Stimulated activated CD8-positive, alpha-beta memory T cell treated with anti-CD3 and anti-CD28 coated beads, Interleukin-4, amount 100 ng/mL, for 24 hours (primary cell): Measurements from ENCODE around the gene ZNF429.
"Not testable (repeated sequence)": the region's sequence is repeated elsewhere in the genome, so short reads cannot be mapped to it uniquely, and the experiment has no call there.

Experiments
- DNase-seq: peaks from one replicate; pipeline ENCODE4 v3.0.0-alpha.2; 2020; ENCODE audit warnings: low read depth

The ZNF429 gene

DNA sequence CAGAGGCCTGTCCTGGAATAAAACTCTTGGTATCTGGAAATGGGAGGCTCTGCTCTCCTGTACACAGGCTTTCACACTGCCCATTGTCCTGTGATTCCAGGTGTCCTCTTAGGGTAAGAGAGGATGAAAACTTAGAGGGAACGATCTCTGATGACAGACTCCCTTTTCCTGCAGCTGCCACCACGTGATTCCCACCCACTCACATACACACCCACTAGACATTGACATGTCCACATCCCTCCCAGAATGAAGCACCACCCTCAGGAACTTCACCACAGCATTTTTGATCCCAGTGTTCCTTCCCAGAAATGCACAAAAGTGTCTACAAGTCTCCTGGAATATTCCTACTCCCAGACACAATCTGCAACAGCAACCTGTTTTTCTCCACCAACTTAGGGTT is 8.2 kb downstream of the ZNF429 start:
- DNase-seq = no peak

GRCh38 chr19:21519488-21519887 is 14.1 kb downstream of the ZNF429 start:
- DNase-seq = no peak

- no peak for DNase-seq
Observed at GRCh38 chr19:21532904-21533303, 27.5 kb downstream of the ZNF429 start.

- DNase-seq = not testable (repeated sequence)
Observed at GRCh38 chr19:21536741-21537290, 31.4 kb downstream of the ZNF429 start.

DNA sequence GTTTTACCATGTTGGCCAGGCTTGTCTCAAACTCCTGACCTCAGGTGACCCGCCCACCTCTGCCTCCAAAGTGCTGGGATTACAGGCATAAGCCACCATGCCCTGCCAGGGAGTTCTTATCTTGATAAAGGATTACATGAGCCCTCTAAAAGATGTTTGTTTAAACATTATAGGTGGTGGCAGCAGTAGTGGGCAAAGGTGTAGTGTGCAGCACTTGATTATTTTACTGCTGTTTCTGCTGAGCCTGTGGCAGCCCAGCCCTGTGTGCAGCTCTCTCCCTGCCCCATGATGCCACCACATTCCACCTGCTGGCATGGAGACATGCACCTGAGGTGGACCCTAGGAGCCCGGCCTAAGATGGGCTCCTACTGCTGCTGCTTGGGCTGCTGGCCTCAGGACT is 54.0 kb downstream of the ZNF429 start:
- no peak for DNase-seq

- DNase-seq = no peak
Observed at GRCh38 chr19:21564406-21564805, 59.0 kb downstream of the ZNF429 start.

DNA sequence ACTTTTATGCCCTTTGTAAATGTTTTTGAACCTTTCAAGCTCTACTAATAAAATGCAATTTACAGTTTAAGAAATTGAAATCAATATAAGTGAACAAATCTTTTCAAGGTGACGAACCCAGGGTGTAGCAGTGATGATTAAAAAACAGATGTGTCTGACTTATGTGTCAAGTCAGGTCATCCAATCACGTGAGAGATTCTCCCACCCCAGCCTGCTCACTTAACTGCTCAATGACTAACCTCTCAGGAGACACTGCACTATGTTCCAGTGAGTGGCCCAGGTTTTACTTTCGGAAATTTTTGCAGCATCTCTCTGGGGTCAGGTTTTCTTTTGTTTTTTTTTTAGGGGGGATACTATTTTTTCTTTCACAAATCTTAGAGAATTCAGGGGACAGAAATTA is 60.7 kb downstream of the ZNF429 start:
- no peak for DNase-seq

- DNase-seq = not testable (repeated sequence)
Observed at GRCh38 chr19:21567806-21568205, 62.4 kb downstream of the ZNF429 start.

DNA sequence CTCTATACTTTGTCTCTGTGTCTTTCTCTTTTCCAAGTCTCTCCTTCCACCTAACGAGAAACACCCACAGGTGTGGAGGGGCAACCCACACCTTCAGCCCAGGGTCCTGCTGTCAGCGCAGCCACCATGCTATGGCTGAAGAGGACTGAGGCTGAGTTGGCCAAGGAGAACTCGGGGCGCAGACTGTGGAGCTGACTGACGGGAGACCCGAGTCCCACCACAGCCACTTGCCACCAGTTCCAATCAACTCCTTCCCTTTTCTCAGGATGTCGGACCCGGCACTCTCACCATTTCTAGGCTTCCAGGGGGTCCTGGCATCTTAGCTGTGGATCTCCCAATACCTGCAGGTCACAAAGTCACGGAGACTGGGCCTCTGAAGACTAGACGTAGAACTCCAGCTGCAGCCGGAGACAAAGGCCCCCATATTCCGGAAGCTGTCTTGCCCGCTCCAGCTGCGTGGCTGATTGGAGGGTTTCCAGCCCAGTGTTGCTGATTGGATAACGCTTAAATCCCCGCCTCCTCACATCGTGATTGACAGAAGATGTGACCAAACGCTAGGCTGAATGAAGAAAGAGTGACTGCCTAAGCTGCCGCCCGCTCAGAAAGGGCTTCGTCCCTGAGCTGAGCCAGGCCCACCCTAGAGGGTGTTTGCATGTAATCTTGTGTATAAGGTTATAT is 63.6 kb downstream of the ZNF429 start:
- peak; percentile 47 for DNase-seq

DNA sequence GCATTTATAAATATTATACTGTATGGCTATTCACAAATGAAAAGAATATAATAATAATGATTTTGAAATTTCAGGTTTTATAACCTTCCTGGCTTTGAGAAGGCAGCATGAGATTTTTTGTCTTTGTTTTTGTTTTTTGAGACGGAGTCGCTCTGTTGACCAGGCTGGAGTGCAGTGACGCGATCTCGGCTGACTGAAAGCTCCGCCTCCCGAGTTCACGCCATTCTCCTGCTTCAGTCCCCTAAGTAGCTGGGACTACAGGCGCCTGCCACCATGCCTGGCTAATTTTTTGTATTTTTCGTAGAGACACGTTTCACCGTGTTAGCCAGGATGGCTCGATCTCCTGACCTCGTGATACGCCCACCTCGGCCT is 64.1 kb downstream of the ZNF429 start:
- DNase-seq = no peak

- no peak for DNase-seq
Observed at GRCh38 chr19:21571316-21571715, 65.9 kb downstream of the ZNF429 start.

GRCh38 chr19:21574607-21575006 is 69.2 kb downstream of the ZNF429 start:
- DNase-seq = no peak

GRCh38 chr19:21576481-21576880 is 71.1 kb downstream of the ZNF429 start:
- no peak for DNase-seq

- no peak for DNase-seq
Observed at GRCh38 chr19:21580101-21580500, 74.7 kb downstream of the ZNF429 start.

DNA sequence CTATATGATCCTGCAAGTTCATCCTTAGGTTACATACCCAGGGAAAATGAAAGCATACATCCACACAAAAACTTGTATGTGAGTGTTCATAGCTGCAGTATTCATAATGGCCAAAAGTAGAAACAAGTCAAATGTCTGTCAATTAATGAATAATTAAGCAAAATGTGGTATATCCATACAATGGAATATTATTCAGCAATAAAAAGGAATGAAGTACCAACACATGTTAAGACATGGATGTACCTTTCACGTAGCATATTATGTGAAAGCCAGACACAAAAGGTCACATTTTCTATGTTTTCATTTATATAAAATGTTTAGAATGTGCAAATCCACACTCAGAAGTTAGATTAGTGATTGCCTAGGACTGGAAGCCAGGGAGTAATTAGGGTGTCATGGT is 75.4 kb downstream of the ZNF429 start:
- no peak for DNase-seq

DNA sequence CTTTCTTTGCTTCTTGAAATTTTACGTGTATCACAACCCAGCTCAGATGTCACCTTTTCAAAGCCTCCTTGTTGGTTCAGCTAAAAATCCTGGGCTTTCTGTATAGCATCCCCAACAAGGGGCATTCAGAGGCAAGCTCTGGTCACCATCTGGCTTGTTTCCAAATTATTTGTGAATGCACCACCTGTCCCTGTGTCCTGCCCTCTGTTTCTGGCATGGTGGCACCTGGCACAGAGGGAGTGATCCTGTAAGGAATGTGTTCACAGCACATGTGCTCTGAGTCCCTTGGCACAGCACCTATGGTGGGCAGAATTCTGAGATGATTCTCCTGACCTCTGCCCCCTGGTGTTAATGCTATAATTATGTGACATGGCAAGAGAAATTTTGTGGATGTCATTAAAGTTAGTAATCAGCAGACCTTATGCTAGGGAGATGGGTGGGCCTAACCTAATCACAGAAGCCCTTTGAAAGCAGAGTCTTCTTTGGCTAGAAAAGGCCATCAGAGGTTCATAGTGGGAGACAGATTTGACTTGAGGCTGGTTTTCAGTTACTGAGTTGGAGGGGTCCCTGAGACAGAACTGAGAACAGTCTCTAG is 76.3 kb downstream of the ZNF429 start:
- DNase-seq = no peak

DNA sequence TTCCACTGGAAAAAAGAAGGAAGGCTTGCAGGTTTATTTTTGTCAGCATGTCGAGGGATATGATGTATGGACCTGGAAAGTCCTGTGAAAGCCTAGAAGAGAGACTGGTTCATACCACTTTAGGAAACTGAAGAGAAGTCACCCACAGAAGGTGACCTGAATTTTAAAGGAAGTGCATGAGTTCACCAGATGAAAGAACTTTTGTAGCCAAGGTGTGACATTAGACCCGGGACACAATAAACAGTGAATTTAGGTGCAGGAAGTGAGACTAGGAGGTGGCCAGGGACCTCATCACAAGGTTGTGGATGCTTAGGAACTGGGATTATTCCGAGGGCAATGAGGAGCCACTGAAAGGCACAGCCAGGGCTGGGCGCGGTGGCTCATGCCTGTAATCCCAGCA is 79.1 kb downstream of the ZNF429 start:
- no peak for DNase-seq

DNA sequence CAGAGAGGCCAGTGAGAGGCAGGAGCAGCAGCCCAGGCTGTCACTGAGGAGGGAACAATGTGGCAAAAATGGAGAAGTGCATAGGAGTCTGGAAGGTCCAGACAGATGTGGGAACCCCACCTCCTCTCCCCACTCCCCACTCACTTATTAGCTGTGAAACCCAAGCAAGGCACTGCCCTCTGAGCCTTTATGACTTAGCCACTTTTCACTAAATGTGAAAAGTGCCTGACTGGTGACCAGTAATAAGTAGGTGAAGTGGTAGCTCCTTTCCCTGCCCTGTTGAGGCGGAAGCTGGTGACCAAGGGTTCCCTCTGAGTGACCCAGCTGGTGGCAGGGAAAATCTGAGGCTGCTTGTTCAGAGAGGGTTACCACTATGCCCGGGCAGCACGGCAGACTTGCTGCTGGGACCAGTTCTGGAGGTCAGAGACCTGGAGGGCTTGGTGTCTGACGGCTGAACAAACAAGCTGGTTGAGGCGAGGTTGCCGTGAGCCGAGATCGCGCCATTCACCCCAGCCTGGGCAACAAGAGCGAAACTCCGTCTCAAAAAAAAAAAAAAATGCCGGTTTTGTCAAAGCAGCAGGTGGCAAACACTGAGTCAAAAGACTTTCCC is 80.0 kb downstream of the ZNF429 start:
- no peak for DNase-seq

DNA sequence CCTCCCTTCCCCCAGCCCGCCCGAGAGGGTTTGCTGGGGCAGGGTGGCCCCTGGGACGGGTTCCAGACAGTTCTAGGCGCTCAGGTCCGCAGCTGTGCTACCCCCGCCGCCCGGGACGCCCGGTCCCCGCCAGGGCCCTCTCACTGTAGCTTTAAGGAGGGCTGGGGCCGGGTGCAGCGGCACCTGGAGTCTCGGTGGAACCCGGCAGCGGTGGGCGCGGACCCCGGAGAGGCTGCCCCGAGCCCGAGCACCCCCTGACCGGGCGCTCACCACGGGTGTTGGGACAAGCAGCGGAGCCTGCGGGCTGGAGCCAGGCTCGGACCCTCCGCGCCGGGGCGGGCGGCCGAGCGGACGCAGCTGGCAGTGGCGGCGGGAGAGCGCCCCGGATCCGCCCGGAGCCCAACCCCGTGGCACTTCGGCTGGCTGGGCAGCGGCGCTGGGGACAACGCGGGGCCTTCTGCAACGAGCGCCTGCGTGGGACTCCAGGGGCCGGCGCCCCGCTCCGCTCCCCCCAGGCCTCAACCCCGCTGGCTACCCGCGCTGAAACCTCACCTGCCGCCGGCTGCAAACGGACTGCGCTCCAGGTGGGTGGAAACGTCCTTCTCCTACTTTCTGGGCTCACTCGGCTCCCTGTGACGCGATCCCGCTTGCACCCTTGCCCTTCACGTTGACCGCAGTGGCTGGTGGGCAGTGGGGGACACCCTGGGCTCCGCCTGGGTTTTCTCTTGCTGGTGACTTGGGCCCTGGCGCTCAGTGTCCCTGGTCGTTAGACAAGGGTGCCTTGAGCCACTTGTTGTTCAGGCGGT is 81.1 kb downstream of the ZNF429 start:
- no peak for DNase-seq

GRCh38 chr19:21587117-21587461 is 81.7 kb downstream of the ZNF429 start:
- no peak for DNase-seq

- no peak for DNase-seq
Observed at GRCh38 chr19:21587549-21587948, 82.1 kb downstream of the ZNF429 start.

- no peak for DNase-seq
Observed at GRCh38 chr19:21588065-21588601, 82.7 kb downstream of the ZNF429 start.
